GM12801 (cell line): Measurements from ENCODE around the gene MPST.

Source experiments
- CTCF ChIP-seq: IDR thresholded peaks from one replicate; pipeline ENCODE4 v1.5.1; 2011; ENCODE audit warnings: control low read depth; ENCODE audit not compliant: insufficient read length; ENCODE audit errors: extremely low read depth

Gene MPST

GRCh38 chr22:36981247-36981775 lies 38.2 kb upstream of the MPST start:
- TF ChIP-seq CTCF = no peak

GRCh38 chr22:36982136-36982535 lies 37.4 kb upstream of the MPST start:
- no peak for TF ChIP-seq CTCF

DNA sequence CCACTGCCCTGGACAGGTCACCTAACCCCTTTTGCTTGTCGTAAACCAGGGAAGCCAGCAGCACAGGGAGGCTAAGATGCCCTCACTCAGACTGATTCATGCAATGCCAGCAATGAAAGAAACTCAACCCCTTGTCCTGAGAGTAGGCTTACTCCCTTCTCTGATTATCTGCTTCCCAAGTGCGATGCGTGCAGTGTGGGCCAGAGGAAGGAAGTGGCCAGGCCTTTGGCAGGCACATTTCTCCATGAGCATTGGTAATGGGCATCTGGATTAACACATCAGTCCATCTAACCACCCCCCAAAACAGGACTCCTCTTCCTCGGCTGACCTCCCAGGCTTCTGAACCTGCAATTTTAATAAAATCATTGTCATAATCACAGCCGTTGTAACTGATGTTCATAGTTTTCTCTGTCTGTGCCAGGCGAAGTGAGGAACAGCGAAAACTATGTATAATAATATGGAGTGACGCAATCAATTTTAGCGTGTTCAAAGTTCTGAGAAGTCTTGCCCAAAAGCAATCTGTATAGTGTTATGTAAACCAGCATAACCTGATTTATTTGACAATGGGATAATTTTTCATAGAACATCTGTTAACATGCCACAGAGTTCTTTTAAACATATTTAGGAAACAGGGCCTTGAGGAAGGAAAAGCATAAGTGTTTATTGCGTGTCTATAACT lies 34.2 kb upstream of the MPST start:
- TF ChIP-seq CTCF = no peak

- no peak for TF ChIP-seq CTCF
Measured at GRCh38 chr22:36986242-36986821, 33.2 kb upstream of the MPST start.

DNA sequence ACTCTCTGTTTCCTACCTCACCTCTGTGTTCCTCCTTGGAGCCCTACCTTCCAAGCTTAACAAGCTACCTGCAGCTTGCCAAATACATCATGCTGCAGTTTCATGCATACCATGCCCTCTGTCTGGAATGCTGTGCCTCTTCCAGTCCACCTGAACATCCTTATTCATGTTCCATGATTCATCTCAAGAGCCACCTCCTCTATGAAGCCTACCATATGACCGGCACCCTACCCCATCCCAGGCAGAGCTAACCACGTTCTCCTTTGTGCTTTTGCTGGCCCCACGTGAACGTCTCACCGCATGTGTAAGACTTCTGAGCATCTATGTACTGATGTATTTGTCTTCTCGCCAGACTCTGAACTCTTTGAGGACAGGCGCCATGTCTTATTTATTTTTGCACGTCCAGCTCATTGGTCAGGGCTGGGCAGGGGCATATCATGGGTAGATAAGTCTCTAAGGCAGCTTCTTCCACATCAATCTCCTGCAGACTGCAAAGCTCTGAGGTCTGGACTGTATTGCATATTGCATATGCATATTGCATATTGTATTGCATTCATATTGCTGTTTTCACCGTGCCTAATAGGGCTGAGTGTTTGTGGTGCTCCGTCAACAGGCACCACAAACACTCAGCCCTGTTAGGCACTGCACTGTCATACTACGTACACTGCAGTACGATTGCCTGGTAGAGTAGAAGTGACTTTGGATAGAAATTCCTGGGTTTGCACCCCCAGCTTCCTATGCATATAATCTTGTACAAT lies 31.3 kb upstream of the MPST start:
- TF ChIP-seq CTCF = no peak

GRCh38 chr22:36990457-36990856 lies 29.1 kb upstream of the MPST start:
- TF ChIP-seq CTCF = no peak

- no peak for TF ChIP-seq CTCF
Measured at GRCh38 chr22:36991206-36991605, 28.3 kb upstream of the MPST start.
